GM12878 (cell line): ENCODE data around the gene ANAPC5.

Experiments
- BRCA1 ChIP-seq: IDR thresholded peaks from 2 replicates; pipeline ENCODE4 v1.6.1; 2011; ENCODE audit warnings: low read depth, low read length, improper control_type of control experiment
- CEBPB ChIP-seq, 2 experiments: fragments of 150-350 bp in 1 of 2; IDR thresholded peaks; 2 replicates each; pipeline ENCODE4 v1.6.1; 2012 to 2014; ENCODE audit warnings: low read depth in 2 of 2, low read length in 2 of 2, borderline replicate concordance in 1 of 2, inconsistent platforms in 1 of 2
- CREB1 ChIP-seq: IDR thresholded peaks from 2 replicates; pipeline ENCODE4 v1.6.1; 2012; ENCODE audit warnings: low read depth, mild to moderate bottlenecking, inconsistent platforms
- CTCF ChIP-seq, 3 experiments: IDR thresholded peaks in 2 of 3; conservative IDR thresholded peaks in 1 of 3; 2 replicates each; pipeline ENCODE4 v1.5.1; 2011; ENCODE audit warnings: low read depth in 3 of 3, low read length in 3 of 3, mild to moderate bottlenecking in 3 of 3, control low read depth in 2 of 3, moderate library complexity in 2 of 3, inconsistent platforms in 1 of 3, mixed read lengths in 1 of 3; ENCODE audit not compliant: control insufficient read depth in 2 of 3, insufficient read depth in 1 of 3; ENCODE audit errors: extremely low read depth in 1 of 3
- IKZF1 ChIP-seq: fragments of 450-650 bp; conservative IDR thresholded peaks from 2 replicates; pipeline ENCODE4 v1.6.1; 2017; ENCODE audit warnings: antibody characterized with exemption, mild to moderate bottlenecking
- JUND ChIP-seq: IDR thresholded peaks from 2 replicates; pipeline ENCODE4 v1.6.1; 2012; ENCODE audit warnings: low read depth, mild to moderate bottlenecking, low read length, improper control_type of control experiment, moderate library complexity
- MTA2 ChIP-seq: fragments of 450-650 bp; IDR thresholded peaks from 2 replicates; pipeline ENCODE4 v1.6.1; 2016; ENCODE audit warnings: low read depth, mild to moderate bottlenecking, moderate library complexity
- NBN ChIP-seq: fragments of 450-650 bp; IDR thresholded peaks from 2 replicates; pipeline ENCODE4 v1.6.1; 2016
- POLR2AphosphoS5 ChIP-seq: IDR thresholded peaks from 2 replicates; pipeline ENCODE4 v1.6.1; 2011; ENCODE audit warnings: mild to moderate bottlenecking, low read length, inconsistent platforms
- SRF ChIP-seq, 2 experiments: IDR thresholded peaks; 2 replicates each; pipeline ENCODE4 v1.6.1; 2011; ENCODE audit warnings: low read depth in 2 of 2, low read length in 2 of 2, mild to moderate bottlenecking in 1 of 2, moderate library complexity in 1 of 2
- ZBTB11 ChIP-seq: fragments of 450-650 bp; formaldehyde crosslinking; IDR thresholded peaks from 2 replicates; pipeline ENCODE4 v1.5.0; 2022; ENCODE audit warnings: mild to moderate bottlenecking, missing genetic modification characterization

GRCh38 chr12:121330692-121331091 lies 21.5 kb downstream of the ANAPC5 start:
- TF ChIP-seq SRF (IDR thresholded peaks at IDR 0.05; ENCODE audit: low read depth in 2 of 2, low read length in 2 of 2) (no peak), CEBPB (IDR thresholded peaks at IDR 0.05; ENCODE audit: borderline replicate concordance in 1 of 2, low read depth in 2 of 2, low read length in 2 of 2) (no peak), CTCF (IDR thresholded peaks at IDR 0.05 in 2 of 3, conservative IDR thresholded peaks at IDR 0.05 in 1 of 3; ENCODE audit: control insufficient read depth in 2 of 3, extremely low read depth in 1 of 3, insufficient read depth in 1 of 3, low read depth in 3 of 3, low read length in 3 of 3) (no peak), ZBTB11 (CRISPR knock-in tag) (no peak), IKZF1 (no peak), MTA2 (no peak), JUND (no peak), POLR2AphosphoS5 (no peak), BRCA1 (no peak), NBN (no peak), CREB1 (no peak)
